ENCODE results near the gene CACTIN.

DNA sequence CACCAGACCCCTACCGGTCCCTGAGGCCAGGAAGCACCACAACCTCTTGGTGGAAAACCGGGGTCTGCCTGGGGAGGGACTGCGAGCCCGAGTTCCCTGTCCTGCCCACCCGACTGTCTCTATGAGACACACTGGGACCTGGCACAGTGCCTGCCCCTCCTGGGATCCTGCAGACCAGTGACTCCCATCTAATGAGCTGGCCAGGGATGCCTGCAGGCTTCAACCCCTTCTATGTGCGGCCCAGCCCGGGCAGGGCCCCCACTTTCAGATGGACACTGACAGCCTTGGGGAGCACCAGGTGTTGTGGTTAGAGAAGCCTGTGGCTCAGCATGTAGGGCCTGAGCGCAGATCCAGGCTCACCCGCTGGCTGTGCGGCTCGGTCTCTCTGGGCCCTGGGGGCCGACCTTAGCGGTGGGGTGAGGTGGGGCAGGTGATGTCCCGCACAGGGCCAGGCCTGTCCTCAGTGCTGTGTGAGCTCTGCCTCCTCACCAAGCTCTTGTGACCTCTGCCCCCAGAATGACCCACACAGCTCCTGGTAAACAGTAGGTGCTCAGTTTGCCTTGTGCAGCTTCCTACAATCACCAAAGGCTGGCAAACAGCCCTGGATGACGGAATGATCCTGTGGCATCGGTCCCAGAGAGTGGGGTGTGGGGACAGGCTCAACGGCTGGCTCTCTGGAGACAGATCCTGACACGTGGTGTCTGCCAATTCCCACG is 17.9 kb upstream of the CACTIN start:
- TF ChIP-seq, protein P1, sequence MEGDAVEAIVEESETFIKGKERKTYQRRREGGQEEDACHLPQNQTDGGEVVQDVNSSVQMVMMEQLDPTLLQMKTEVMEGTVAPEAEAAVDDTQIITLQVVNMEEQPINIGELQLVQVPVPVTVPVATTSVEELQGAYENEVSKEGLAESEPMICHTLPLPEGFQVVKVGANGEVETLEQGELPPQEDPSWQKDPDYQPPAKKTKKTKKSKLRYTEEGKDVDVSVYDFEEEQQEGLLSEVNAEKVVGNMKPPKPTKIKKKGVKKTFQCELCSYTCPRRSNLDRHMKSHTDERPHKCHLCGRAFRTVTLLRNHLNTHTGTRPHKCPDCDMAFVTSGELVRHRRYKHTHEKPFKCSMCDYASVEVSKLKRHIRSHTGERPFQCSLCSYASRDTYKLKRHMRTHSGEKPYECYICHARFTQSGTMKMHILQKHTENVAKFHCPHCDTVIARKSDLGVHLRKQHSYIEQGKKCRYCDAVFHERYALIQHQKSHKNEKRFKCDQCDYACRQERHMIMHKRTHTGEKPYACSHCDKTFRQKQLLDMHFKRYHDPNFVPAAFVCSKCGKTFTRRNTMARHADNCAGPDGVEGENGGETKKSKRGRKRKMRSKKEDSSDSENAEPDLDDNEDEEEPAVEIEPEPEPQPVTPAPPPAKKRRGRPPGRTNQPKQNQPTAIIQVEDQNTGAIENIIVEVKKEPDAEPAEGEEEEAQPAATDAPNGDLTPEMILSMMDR (IDR thresholded peaks at IDR 0.05): no peak
- TF ChIP-seq POLR2A (IDR thresholded peaks at IDR 0.05) (no peak), POLR2AphosphoS5 (IDR thresholded peaks at IDR 0.05) (no peak), EP300 (IDR thresholded peaks at IDR 0.05) (no peak)

Data from suprapubic skin (tissue), 4 donors.